ENCODE results near the gene NTM. TPM values are rescaled to one million over a fixed set of nuclear protein-coding genes. Genes with fewer than 3 reads are reported as not detected.

The NTM gene
- total RNA-seq, 8 experiments from 2014 or later, result 0.80 to 169 (median 18.6) TPM

DNA sequence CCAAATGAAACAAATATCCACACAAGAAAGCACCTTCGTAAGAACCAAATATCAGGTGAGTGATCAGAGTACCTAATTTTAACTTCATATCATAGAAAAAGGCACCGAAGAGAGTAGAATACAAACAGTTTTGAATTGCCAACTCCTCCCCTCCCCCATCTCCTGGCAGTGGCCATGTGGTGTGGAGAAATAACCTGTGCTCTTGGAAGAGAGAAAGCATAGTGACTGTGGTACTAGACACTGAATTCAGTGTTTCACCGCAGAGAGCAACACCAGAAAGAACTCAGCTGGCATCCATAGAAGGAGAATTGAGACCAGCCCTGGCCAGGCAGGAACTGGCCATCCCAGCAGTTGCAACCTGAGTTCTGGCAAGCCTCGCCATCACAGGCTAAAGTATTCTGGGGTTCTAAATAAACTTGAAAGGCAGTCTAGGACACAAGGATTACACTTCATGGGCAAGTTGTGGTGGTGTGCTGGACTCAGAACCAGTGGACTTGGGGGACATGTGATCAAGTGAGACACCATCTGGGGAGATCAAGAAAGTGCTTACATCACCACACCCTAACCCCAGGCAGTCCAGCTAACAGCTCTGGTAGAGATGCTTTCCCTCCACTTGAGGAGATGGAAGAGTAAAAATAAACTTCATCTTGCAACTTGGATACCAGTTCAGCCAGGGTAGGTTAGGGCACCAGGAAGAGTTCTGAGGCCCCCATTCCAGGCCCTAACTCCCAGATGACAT is 1003.2 kb downstream of the NTM start:
- ATAC-seq (replicated peaks in 6 of 8), result peak in 3 of 8 experiments; percentile 55 to 99 (median 97)
- no peaks in the 10 kb centered on the region for H3K4me1 ChIP-seq (replicated peaks in 1 of 2)
- in situ Hi-C loops (cut with MboI; ENCODE audit: low pct_unique_long_range_greater_than_20kb in 2 of 9, low sequenced_read_pairs in 9 of 9, unreplicated experiment in 9 of 9), result no loop called here
- WGBS, 10 experiments, result 34 to 100% (median 91%) methylated on average over 1 to 4 of the region's 4 CpGs; no CpG with 5 or more reads in 1 of the 10 experiments
- no peak overlapping the region for H3K4me3 ChIP-seq
- H3K27ac ChIP-seq, result no peak overlapping the region

DNA sequence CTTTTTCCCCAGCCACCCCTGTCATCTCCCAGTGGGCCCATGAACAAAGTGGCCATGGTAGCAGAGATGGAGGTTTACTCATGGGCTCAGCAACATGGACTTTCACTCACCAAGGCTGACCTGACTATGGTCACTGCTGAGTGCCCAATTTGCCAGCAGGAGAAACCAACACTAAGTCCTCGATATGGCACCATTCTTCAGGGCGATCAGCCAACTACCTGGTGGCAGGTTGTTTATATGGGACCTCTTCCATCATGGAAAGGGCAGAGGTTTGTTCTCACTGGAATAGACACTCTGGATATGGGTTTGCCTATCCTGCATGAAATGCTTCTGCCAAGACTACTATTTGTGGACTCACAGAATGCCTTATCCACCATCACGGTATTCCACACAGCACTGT is 1009.1 kb downstream of the NTM start:
- ATAC-seq (replicated peaks in 6 of 8), result no peak
- Histone ChIP-seq H3K4me3 (no peak overlapping the region), H3K4me1 (replicated peaks in 1 of 2) (no peaks in the 10 kb centered on the region), H3K27ac (no peak overlapping the region)
- in situ Hi-C loops (cut with MboI; ENCODE audit: low pct_unique_long_range_greater_than_20kb in 2 of 9, low sequenced_read_pairs in 9 of 9, unreplicated experiment in 9 of 9), result no loop called here
- WGBS, 10 experiments, result 27 to 100% (median 95%) methylated on average over 2 to 3 of the region's 3 CpGs; no CpG with 5 or more reads in 5 of the 10 experiments
